T1000 (cell line): ENCODE data around the gene BAZ2B.

Experiments
- DNase-seq: peaks from one replicate; lab custom pipeline; 2025; ENCODE audit warnings: mixed read lengths; lab: John Stamatoyannopoulos, UW

Gene BAZ2B

GRCh38 chr2:159614534-159615366, 1.6 kb downstream of the BAZ2B start:
- peak; percentile 57 for DNase-seq

- DNase-seq: no peak
Measured at GRCh38 chr2:159613651-159614285, 2.6 kb downstream of the BAZ2B start.

- DNase-seq: no peak
Measured at GRCh38 chr2:159613091-159613490, 3.3 kb downstream of the BAZ2B start.

- no peak for DNase-seq
Measured at GRCh38 chr2:159612255-159612901, 4.0 kb downstream of the BAZ2B start.

- DNase-seq: no peak
Measured at GRCh38 chr2:159609811-159610549, 6.4 kb downstream of the BAZ2B start.

GRCh38 chr2:159608723-159609308, 7.5 kb downstream of the BAZ2B start:
- DNase-seq: no peak

- no peak for DNase-seq
Measured at GRCh38 chr2:159608108-159608507, 8.2 kb downstream of the BAZ2B start.

- DNase-seq: no peak
Measured at GRCh38 chr2:159606287-159606686, 10.1 kb downstream of the BAZ2B start.

- DNase-seq: no peak
Measured at GRCh38 chr2:159605441-159606178, 10.7 kb downstream of the BAZ2B start.

GRCh38 chr2:159604159-159604558, 12.2 kb downstream of the BAZ2B start:
- no peak for DNase-seq

- no peak for DNase-seq
Measured at GRCh38 chr2:159600752-159601151, 15.6 kb downstream of the BAZ2B start.

- DNase-seq: no peak
Measured at GRCh38 chr2:159595410-159596046, 20.8 kb downstream of the BAZ2B start.

- no peak for DNase-seq
Measured at GRCh38 chr2:159592441-159592840, 23.9 kb downstream of the BAZ2B start.

GRCh38 chr2:159591221-159591620, 25.1 kb downstream of the BAZ2B start:
- no peak for DNase-seq

GRCh38 chr2:159589286-159589685, 27.1 kb downstream of the BAZ2B start:
- DNase-seq: no peak

- DNase-seq: no peak
Measured at GRCh38 chr2:159586034-159586433, 30.3 kb downstream of the BAZ2B start.

GRCh38 chr2:159585622-159586021, 30.7 kb downstream of the BAZ2B start:
- DNase-seq: no peak

- DNase-seq: no peak
Measured at GRCh38 chr2:159584796-159585195, 31.6 kb downstream of the BAZ2B start.

- no peak for DNase-seq
Measured at GRCh38 chr2:159573846-159574606, 42.3 kb downstream of the BAZ2B start.

GRCh38 chr2:159573294-159573693, 43.1 kb downstream of the BAZ2B start:
- DNase-seq: no peak
